Measurements from ENCODE around the gene CCDC196. TPM values are rescaled to one million over a fixed set of nuclear protein-coding genes. Genes with fewer than 3 reads are reported as not detected.
"Not testable (repeated sequence)": the region's sequence is repeated elsewhere in the genome, so short reads cannot be mapped to it uniquely, and the experiment has no call there.

CCDC196 gene
- total RNA-seq, 1 donor from 2014 or later: not detected

GRCh38 chr14:66496911-66497310 is 10.7 kb downstream of the CCDC196 start:
- CTCF ChIA-PET: interaction anchor here (0.9 to 2.2 kb wide), 6 partner anchors 11 to 789 kb away, joined by 3 to 8 read pairs (median 5); partner anchors contain the start of gene GPHN
- POLR2A ChIA-PET: interaction anchor here (1.2 kb wide), 1 partner anchor 11 kb away, joined by 3 read pairs; the partner anchor contains the start of gene GPHN
- TF ChIP-seq, protein P1, sequence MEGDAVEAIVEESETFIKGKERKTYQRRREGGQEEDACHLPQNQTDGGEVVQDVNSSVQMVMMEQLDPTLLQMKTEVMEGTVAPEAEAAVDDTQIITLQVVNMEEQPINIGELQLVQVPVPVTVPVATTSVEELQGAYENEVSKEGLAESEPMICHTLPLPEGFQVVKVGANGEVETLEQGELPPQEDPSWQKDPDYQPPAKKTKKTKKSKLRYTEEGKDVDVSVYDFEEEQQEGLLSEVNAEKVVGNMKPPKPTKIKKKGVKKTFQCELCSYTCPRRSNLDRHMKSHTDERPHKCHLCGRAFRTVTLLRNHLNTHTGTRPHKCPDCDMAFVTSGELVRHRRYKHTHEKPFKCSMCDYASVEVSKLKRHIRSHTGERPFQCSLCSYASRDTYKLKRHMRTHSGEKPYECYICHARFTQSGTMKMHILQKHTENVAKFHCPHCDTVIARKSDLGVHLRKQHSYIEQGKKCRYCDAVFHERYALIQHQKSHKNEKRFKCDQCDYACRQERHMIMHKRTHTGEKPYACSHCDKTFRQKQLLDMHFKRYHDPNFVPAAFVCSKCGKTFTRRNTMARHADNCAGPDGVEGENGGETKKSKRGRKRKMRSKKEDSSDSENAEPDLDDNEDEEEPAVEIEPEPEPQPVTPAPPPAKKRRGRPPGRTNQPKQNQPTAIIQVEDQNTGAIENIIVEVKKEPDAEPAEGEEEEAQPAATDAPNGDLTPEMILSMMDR (IDR thresholded peaks at IDR 0.05): no peak
- H3K4me1 Mint-ChIP-seq: peaks cover 14% of the 10 kb centered on the region
- no peak for ATAC-seq (ENCODE audit: low read depth)
- no peak for DNase-seq
- intact Hi-C loops (cut with micrococcal nuclease): loop anchor here (5.0 kb wide), 2 partner anchors 50 to 70 kb away; no protein-coding TSS in a partner anchor
- no peak overlapping the region for H3K27ac Mint-ChIP-seq
- no peaks in the 10 kb centered on the region for H3K9me3 Mint-ChIP-seq
- no peaks in the 10 kb centered on the region for H3K27me3 Mint-ChIP-seq
- H3K4me3 Mint-ChIP-seq: no peak overlapping the region
- H3K36me3 Mint-ChIP-seq (ENCODE audit: low read depth): no peaks in the 10 kb centered on the region

DNA sequence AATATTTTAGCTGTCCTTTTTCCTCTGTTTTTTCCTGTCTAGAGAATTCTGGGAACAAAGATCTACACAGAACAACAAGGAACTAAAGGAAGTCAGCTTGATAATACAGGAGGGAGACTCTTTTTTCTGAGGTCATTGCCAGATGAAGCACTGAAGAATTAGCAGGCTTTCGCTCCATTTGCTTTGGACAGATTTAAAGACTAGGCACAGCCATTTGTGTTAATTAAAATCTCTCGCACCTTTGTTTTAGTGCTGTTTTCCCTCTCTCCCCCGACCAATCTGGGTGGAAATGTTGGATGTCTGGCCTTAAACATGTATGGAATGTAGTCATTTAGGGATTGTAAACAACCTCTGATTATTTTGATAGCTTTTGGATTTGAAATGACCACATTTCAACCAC is 12.1 kb downstream of the CCDC196 start:
- intact Hi-C loops (cut with micrococcal nuclease): loop anchor here (5.0 kb wide), 2 partner anchors 49 to 69 kb away; no protein-coding TSS in a partner anchor
- peaks cover 19% of the 10 kb centered on the region for H3K4me1 Mint-ChIP-seq
- no peak overlapping the region for H3K4me3 Mint-ChIP-seq
- H3K27me3 Mint-ChIP-seq: no peaks in the 10 kb centered on the region
- peaks cover 2% of the 10 kb centered on the region for H3K9me3 Mint-ChIP-seq
- POLR2A ChIA-PET: no interaction called here
- ATAC-seq (ENCODE audit: low read depth) (no peak), DNase-seq (no peak)
- no peaks in the 10 kb centered on the region for H3K36me3 Mint-ChIP-seq (ENCODE audit: low read depth)
- TF ChIP-seq, protein P1 (IDR thresholded peaks at IDR 0.05): no peak
- CTCF ChIA-PET: interaction anchor here (1.0 to 1.3 kb wide), 3 partner anchors 21 to 668 kb away, joined by 3 read pairs; no protein-coding TSS in a partner anchor
- H3K27ac Mint-ChIP-seq: no peak overlapping the region

GRCh38 chr14:66501592-66501991 is 15.4 kb downstream of the CCDC196 start:
- TF ChIP-seq, protein P1 (IDR thresholded peaks at IDR 0.05): no peak
- Mint-ChIP-seq H3K4me1 (peaks cover 12% of the 10 kb centered on the region), H3K27me3 (no peaks in the 10 kb centered on the region), H3K9me3 (peaks cover 2% of the 10 kb centered on the region), H3K27ac (no peak overlapping the region), H3K36me3 (ENCODE audit: low read depth) (no peaks in the 10 kb centered on the region), H3K4me3 (no peak overlapping the region)
- POLR2A ChIA-PET: no interaction called here
- CTCF ChIA-PET: no interaction called here
- ATAC-seq (ENCODE audit: low read depth) (no peak), DNase-seq (no peak)
- intact Hi-C loops (cut with micrococcal nuclease): no loop called here

DNA sequence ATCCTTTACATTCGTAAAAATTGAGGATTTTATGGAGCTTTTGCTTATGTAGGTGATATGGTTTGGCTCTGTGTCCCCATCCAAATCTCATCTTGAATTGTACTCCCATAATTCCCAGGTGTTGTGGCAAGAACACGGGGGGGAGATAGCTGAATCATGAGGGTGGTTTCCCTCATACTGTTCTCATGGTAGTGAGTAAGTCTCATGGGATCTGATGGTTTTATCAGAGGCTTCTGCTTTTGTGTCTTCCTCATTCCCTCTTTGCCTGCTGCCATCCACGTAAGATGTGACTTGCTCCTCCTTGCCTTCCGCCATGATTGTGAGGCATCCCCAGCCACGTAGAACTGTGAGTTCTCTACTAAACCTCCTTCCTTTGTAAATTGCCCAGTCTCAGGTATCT is 16.7 kb downstream of the CCDC196 start:
- ATAC-seq (ENCODE audit: low read depth); H3K27ac Mint-ChIP-seq; H3K27me3 Mint-ChIP-seq; H3K9me3 Mint-ChIP-seq; H3K36me3 Mint-ChIP-seq (ENCODE audit: low read depth); H3K4me3 Mint-ChIP-seq; DNase-seq; POLR2A ChIA-PET; CTCF ChIA-PET; intact Hi-C loops (cut with micrococcal nuclease): not testable (repeated sequence)
- H3K4me1 Mint-ChIP-seq: peaks cover 11% of the 10 kb centered on the region

- intact Hi-C loops (cut with micrococcal nuclease): no loop called here
- peaks cover 8% of the 10 kb centered on the region for H3K36me3 Mint-ChIP-seq (ENCODE audit: low read depth)
- H3K27me3 Mint-ChIP-seq: no peaks in the 10 kb centered on the region
- POLR2A ChIA-PET: no interaction called here
- TF ChIP-seq, protein P1 (IDR thresholded peaks at IDR 0.05): no peak
- peaks cover 13% of the 10 kb centered on the region for H3K4me1 Mint-ChIP-seq
- H3K27ac Mint-ChIP-seq: no peak overlapping the region
- peaks cover 2% of the 10 kb centered on the region for H3K9me3 Mint-ChIP-seq
- ATAC-seq (ENCODE audit: low read depth): no peak
- no peak for DNase-seq
- CTCF ChIA-PET: no interaction called here
- H3K4me3 Mint-ChIP-seq: no peak overlapping the region
These were observed 17.4 kb downstream of the CCDC196 start for GRCh38 chr14:66503532-66503931.
